ENCODE measurements around the gene ELAVL2.

ELAVL2 gene

DNA sequence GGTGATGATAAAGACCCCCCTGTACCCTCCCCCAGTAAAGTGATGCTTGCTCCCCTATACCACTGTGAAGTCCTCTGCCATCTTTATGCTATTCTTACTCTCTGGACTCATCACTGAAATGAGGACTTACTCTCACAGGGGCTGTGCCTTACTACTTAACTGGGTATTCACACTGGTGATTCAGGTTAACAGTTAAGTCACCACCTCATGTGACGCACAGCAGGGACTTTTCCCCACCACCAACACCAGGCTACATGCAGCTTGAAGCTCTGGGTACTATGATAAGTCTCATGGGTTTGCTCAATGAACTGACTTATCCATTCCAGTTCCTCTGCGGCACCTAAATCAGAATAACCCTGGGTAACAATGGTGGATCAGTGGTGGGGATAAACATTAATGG lies 163.7 kb downstream of the ELAVL2 start:
- no peak for DNase-seq (ENCODE audit: low read depth in 3 of 3)

DNA sequence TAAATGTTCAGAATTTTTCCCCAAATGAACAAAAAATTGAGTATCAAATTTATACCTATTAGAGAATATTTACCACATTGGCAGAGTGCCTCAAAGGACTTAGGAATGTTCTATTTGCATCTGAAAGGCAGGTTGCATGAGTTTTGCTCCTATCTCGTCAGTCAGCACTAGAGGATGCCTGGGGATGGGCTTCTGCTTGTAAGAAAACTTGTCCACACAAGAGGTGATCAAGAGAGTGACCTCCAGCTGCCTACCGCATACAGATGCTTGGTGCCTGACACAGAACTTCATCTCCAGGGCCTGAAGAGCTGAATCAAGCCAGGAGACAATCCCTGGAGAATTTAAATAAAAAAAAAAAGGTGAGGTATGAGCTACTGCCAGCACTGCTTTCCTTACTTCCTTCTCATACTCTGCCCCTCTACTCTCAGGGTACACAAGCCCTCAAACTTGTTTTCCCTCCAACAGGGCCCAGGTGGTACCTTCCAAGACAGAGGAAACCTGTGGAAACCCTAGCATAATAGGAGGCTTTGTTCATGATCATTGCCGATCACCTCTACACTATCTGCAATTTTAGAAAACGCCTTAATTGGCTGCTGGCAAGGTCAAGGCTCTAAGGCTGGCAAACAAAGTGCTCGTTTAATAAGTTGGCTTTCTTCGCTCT lies 166.6 kb downstream of the ELAVL2 start:
- no peak for DNase-seq (ENCODE audit: low read depth in 3 of 3)

DNA sequence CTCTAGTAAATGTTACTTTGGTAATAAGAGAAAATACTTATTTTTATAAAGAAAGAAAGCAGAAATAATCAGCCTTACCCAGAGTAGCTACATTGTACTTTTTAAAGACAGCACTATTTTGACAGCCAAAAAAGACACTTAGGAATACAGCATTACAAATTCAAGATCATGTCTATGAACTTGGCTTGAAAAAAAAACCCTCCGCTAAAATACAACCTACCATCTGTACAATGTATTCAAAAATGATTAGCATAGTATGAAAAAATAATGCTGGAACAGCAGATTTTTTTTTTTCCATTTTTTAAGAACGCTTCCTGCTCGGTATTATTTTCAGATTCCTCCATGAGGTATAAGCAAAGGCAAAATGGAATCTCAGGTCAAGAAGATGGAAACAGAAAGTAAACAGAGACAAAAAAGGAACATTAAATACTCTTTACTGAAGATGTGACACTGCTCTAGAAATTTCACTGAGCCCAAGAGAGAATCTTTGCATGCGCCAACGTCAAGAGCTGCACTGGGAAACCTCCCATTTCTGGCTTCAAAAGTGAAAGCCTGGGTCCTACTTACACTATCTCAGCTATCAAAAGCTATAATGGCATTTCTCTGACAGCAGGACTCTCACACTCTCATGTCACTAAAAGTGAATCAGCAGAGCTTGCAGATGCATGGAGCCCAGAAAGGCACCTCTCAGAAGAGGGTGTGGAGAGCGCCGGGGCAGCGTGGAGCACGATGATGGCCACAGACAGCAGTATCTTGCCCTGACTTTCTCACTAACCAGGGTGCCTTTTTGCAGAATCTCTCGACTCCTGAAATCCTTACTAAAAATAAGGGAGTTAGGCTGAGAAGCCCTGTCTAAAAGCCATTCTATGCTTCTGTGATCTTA lies 167.4 kb downstream of the ELAVL2 start:
- no peak for DNase-seq (ENCODE audit: low read depth in 3 of 3)

DNA sequence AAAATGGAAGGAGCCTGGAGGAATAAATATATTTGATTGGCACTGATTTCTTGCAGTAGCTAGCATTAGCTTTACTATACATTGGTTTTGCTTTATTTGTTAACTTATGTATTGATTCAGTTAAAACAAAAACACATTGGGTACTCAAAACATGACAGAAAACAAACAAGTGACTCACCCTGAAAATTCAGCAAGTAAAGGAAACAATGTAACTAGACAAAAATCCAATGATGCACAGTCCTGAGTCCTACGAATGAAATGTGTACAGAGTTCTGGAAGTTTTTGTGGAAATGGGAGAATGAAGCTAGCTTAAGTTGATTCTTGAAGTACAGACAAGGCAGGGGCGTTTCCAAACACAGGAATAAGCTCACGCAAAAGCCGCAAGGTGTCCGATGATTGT lies 175.0 kb downstream of the ELAVL2 start:
- DNase-seq (ENCODE audit: low read depth in 3 of 3): no peak

DNA sequence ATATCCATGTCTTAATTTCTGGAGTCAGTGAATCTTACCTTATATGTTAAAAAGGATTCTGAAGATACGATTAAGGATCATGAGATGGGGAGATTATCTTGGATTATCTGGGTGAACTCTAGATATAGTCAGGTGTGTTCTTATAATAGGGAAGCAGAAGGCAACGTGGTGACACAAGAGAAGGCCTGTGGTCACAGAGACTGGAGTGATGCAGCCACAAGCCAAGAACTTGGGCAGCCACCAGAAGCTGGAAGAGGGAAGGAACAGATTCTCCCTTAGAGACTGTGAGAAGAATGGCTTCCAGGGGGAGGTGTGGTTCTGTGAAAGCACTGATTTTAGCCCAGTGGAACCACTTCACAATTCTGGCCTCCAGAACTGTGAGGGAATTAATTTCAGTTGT lies 177.4 kb downstream of the ELAVL2 start:
- DNase-seq (ENCODE audit: low read depth in 3 of 3): no peak

DNA sequence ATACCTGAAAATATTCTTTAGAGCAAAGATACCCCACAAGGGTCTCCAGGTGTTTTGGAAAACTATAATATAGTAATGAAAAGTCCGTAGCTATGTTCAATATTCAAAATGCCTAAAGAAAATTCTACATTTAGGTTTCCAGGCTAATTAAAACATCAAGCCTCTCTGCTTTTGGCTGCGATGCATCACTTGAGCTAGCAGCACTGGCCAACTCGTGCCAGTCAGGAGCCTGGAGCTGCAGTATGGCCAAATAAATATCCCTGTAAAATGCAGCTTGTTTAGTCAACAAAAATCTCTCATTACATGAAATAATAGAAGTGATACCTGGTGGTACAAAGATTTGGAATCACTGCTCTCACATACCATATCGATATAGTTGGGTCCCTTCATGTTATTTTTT lies 181.1 kb downstream of the ELAVL2 start:
- no peak for DNase-seq (ENCODE audit: low read depth in 3 of 3)

DNA sequence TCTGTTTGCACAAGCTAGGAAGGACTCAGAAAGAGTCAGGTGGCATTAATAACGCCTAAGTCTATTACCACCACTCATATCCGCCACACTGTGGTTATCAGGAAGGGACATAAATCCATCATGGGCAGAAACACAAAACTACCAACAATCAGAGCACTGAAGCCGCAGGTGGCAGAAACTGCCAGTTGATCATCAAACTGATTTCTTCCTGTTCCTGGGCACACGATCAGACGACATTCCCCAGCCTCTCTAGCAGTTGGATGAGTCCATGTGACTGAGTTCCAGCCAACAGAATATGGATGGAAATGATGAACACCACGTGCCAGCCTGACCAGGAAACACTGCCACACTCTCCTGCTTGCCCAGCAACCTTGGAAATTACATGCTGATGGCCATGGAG lies 181.7 kb downstream of the ELAVL2 start:
- no peak for DNase-seq (ENCODE audit: low read depth in 3 of 3)

DNA sequence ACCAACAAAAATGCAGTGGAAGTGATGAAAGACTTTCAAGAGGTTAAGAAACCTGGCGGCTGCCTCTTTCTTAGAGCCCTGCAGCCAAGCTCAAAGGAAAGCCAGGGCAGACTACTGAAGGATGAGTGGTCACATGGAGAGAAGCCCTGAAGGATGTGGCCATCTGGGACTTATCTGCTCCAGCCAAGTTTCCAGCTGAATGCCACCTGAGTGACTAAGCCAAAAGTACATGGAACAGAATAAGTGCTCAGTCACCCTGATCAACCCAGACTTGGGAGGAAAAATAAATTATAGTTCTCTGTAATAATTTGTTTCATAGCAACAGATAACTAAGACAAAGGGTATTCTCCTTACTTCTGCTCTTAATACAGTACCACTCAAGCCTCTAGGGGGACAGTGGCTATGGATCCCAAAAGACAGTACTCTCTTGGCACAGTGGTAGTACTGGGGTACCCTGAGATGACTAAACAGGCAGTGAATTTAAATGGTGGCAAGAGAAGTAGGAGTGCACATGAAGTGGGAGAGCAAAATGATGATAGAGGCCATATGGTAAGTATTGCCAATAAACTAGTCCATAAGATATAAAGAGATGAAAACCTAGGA lies 182.3 kb downstream of the ELAVL2 start:
- no peak for DNase-seq (ENCODE audit: low read depth in 3 of 3)
